ENCODE results near the gene FPR2.
A peak's percentile ranks its signal among the peaks of the same experiment; 100 is the strongest.
"Not testable (repeated sequence)": the region's sequence is repeated elsewhere in the genome, so short reads cannot be mapped to it uniquely, and the experiment has no call there.

Gene FPR2, protein sequence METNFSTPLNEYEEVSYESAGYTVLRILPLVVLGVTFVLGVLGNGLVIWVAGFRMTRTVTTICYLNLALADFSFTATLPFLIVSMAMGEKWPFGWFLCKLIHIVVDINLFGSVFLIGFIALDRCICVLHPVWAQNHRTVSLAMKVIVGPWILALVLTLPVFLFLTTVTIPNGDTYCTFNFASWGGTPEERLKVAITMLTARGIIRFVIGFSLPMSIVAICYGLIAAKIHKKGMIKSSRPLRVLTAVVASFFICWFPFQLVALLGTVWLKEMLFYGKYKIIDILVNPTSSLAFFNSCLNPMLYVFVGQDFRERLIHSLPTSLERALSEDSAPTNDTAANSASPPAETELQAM

DNA sequence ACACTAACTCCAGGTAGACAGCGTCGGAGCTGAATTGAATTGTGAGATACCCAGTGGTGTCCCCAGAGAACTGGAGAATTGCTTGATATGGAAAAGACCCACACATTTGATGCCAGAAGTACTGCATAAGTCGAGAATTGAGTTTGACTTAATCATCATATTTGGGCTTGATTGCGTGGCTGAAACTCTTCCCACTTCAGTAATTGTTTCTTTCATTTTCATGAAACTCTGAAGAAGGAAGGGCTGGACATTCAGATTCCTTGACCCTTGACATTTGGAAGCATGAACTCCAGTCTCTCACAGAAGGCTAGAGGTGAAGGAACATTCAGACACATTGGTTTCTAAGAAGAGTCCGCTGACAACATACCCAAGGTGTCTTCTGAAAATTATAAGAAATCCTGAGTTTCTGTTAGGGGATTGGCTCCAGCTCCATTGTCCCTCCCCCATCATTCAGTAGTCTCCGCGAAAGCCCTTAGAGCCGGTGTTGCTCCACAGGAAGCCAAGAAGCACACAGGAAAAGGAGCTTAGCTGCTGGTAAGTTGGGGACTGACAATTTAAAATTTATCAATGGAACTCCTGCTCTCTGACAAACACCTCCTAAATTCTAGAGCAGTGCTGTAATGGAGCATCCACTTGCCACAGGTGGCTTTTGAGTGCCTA, at the start of gene FPR2:
FPR2 (plus strand) TSS at position 484 of the 660 bp plus-strand sequence. CDS start 7,479 bp downstream, outside the sequence.
- no peak for DNase-seq

DNA sequence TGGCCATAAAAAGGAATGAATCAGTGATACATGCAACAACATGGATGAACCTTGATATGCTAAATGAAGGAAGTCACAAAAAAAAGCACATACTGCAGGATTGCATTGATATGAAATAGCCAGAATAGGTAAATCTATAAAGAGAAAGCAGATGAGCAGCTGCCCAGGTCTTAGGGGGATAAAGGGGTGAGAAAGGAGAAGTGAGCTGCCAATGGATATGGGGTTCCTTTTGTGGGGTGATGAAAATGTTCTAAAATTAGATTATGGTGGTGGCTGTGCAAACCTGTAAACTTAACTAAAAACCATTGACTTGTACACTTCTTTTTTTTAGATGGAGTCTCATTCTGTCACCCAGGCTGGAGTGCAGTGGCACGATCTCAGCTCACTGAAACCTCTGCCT, 49.3 kb upstream of the FPR2 start:
- no peak for DNase-seq

DNA sequence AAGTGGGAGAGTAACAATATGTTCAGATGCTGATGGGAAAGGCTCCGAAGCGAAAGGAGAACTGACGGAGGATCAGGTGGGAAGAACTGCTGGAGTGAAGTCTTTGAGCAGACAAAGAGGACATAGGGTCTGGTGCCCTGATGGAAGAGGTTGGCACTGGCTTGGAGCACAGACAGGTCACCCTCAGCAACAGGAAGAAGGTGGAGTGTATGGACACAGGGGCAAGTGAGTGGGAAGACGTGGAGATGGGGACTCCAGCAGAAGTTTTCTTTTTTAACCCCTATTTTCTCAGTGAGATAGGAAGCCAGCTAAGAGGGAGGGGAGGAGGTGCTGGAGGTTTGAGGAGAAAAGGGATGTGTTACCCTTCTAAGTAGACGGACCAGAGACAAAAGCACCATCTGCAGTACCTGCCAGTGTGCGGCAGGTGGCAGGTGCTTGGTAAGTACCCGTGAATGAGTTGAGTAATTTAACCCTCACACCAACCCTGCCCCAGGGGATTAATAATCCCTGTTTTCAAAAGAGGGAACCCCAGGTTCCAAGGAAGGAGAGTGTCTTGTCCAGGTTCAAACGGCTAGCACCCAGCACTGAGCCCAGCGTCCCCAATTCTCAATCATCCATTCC, 48.4 kb upstream of the FPR2 start:
- DNase-seq, result peak; percentile 57

DNA sequence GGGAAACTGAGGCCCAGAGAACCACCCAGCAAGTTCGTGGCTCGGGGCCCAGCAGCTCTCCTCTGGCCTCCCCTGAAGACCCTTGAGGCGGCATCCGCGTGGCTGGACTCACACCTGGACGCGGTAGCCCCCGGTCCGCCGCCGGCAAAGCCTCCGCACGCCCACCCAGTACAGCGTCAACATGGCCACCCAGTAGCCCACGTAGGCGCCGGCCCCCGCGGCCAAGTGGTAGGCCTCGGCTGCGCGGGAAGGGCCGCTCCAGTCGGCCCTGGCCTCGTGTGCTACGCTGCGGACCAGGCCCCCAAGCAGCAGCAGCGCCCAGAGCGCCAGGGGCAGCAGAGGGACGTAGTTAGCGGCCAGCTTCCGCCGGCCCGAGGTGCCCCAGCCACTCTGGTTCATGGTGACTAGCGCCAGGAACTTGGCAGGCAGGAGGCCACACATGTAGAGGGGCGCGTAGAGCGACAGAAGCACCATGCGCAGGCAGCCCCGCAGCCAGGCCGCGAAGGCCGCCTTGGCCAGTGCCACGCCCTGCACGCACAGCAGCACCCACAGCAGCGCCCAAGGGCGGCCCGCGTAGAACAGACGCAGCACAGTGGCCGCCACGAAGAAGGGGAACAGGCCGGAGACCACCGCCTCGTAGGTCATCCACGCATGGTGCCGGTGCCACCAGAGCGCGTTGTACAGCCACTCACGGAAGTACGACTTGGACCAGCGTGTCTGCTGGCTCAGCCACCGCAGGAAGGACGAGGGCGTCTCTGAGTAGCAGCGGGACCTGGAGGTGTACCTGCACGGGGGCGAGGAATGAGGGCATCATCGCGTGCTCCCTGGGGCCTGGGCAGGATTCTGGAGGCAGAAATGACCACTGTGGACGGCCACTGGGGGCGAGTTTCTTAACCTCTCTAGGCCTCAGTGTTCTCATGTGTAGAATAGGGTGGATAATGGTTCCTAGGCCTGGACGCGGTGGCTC, 47.4 kb upstream of the FPR2 start:
- DNase-seq, result no peak

DNA sequence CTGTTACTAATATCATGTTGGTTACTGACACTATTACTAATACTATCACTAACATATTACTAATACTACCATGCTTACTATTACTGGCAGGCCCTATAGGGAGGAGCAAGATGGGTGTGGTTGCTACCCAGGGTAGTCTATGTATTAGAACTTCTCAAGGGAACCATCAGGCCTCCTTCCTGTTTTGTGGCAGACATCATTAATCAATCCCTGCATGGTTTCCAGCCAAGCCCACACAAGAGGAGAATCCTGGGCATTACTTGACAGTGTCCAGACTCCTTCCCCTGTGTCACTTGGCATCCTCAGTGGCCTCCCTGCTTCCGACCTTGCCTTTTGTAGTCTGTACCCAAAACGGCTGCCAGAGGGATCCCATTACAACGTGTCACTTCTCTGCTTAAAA, 46.1 kb upstream of the FPR2 start:
- DNase-seq, result no peak

DNA sequence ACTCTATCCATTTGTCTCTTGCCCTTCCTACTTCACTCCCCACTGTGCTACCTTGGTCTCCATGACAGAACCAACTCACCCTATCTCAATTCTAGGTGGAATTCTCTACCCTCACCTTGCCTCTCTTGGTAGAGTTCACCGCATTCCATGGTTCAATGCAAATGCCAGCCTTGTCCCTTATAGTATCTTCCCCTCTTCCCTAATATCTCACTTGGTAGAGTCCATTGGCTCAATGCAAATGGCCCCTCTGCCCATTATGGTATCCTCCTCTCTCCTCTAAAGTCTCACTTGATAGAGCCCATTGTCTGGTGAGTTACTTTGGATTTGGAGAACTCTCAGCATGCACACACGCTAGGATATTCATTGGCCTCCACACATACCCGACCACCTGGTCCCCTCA, 45.1 kb upstream of the FPR2 start:
- DNase-seq, result no peak

DNA sequence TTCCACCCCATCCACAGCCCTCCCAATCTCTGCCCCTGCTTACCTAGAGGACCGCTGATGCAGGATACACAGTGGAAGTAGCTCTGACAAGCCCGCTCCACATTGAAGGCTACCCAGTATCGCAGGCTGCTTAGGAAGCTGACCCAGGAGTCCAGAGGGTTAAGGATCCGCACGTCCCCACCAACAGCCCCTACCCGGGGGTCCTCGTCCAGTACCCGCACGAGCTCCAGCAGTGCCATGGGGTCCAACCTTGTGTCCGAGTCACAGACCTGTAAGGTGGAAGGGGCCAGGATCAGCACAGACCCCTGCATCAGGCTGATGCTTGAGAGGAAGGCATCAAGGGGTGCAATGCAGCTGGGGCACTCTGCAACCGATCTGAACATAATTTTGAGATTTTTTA, 44.1 kb upstream of the FPR2 start:
- no peak for DNase-seq

DNA sequence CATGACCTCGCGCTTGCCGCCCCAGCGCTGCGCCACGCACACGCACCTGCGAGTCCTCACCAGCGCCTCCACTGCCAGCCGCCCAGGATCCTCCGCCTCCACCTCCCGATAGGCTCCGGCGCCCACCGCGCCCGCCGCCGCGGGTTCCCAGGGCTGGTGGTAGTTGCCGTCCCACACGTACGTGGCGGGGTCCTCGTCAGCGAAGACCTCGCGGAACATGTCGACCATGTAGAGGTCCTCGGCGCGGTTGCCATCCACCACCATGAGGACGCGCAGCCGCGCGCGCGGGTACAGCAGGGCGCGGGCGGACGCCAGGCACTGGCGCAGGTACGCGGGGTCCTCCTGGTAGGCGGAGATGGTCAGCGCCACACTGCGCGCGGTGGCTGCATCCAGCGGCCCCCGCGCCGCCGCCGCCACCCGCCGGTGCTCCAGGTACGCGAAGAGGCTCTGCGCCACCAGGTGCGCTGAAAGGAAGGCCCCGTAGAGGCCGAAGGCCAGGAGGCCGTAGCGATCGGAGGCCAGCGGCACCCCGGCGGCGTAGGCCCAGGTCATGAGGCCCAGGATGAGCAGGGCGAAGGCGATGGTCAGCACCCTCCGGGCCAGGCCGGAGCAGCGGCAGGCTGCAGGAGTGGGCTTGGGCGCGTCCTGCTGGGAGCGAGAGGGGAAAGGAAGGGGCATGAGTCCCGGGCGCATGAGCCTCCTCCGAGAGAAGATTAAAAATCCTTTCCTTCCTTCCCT, 41.6 kb upstream of the FPR2 start:
- DNase-seq, result no peak

DNA sequence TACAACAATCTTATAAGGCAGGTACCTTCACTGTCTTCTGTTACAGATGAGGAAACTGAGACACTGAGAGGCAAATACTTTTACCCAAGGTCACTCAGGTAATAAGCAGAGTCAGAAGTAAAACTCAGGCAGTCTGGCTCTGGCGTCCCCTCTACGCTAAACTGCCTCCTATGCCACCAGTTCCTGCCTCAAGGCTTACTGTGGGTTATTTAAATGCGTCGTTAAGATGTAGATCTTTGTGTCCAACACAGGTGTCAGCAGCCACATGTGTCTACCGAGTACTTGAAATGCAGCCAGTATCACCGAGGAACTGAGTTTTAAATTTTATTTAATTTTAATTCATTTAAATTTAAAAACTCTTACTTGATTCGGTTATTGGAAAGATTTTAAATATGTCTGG, 39.1 kb upstream of the FPR2 start:
- DNase-seq, result no peak

DNA sequence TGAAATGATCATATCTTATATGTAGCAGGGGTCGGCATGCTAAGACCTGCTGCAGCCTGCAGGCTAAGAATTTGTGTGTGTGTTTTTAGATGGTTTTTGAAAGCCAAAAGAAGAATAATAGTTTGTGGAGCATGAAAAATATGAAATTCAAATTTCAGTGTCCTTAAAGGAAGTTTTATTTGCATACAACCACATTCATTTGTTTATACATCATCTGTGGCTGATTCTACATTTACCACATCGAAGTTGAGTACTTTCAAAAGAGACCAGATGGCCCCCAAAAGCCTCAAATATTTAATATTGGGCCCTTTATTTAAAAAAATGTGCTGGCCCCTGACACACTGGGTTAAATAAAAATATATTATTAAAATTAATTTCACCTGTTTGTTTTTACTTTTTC, 38.5 kb upstream of the FPR2 start:
- no peak for DNase-seq

DNA sequence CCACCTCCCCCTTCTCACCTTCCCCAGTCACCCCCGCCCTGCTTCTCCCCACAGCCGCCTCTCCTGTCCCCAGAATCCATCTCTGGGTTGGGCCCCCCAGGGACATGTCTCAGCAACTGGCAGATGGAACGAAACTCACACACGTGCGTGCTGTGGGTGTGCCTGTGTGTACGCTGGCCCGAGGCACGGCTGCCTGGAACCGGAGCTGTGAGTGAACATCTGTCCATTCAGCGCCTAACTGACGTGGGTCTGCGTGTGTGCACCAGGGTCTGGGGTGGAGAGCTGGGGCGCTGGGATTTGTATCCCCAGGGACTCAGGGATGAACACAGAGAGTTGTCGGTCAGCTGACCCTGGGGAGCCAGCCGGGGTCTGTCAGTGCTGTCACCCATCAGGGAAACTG, 36.4 kb upstream of the FPR2 start:
- no peak for DNase-seq

DNA sequence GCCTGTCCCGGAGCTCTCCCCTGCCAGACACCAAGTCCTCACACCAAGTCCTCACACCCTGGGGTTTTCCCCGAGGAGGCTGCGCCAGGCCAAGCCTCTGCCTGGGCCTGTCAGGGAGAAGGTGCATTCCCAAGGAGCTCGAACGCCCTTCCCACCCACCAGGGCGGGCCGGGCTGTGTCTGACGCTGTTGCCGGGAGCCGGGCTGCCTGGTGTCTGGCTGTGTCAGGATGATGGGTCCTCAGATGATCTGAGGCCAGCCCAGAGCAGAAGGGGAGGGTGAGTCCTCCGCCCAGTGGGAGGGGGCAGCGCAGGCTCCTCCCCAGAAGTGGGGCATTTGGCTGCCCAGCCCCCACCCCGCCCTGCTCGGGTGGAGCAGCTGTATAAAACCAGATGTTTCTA, 34.9 kb upstream of the FPR2 start:
- DNase-seq, result no peak

DNA sequence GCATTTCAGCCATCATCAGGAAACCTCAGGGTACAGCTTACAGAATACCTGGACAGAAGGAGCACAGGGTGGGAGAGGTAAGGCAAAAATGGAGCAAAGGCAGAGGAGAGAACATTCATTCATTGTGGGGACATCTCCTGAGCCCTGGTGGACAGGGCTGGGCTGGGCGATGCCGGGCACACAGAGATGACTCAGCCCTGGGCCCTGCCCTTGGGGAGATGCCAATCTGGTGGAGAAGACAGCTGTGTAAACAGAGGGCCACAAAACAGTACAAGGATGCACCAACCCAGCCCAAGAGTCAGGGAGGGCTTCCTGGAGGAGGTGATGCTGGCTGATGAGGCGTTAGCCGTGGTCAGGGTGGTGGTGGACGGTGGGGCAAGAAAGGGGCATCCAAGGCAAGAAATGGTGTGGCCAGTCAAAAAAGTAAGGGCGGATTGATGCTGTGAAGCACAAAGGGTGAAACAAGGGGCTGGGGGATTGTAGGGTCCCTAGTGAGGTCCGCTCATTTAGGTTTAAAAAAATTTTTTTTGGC, 33.6 kb upstream of the FPR2 start:
- DNase-seq, result no peak

DNA sequence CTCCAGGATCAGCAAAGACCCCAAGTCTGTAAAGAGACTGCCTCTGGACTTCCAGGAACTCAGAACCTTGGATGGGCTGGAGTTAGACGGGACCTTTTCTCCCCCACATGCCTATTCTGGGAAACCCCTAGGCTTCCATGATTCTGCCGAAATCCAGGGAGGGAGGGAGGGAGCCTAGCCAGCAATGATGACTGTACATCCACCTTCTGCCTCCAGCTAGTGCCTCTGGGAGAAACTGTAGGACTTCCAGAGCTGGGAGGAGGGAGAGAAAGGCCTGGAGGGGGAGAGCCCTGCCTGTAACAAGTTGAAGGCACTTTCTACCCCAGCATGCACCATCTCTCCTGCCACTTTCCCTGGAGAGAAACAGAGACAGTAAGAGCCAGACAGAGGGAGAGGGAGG, 31.2 kb upstream of the FPR2 start:
- no peak for DNase-seq

DNA sequence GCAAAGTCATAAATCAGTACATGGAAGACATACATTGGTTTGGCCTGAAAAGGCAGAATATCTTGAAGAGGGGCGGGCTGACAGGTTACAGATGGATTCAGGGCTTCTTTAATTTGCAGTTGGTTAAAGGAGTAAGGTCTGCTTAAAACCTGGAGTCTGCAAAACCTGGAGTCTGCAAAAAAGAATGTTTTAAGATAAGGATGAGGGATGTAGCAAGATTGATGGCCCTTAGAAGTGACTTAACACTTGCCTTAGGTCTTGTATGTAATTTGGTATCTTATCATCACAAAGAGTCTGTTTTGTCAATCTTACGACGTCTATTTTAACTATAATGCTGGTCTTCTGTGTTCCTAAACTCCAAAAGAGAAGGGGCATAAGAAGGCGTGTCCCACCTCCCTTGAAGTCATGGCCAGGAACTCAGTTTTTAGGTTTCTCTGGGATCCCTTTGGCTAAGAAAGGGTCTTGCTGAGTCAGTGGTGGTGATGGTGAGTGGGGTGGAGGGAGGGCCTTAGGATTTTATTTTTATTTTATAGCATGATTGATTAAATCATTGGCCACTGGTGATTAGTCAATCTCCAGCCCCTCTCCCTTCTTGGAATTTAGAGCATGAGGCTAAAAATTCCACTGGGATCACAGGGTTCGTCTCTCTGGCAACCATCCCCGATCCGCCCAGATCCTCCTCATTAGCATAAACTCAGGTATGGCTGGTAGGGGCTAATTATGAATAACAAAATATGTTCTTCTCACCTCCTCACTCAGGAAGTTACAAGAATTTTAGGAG, 27.0 kb upstream of the FPR2 start:
- DNase-seq, result no peak

DNA sequence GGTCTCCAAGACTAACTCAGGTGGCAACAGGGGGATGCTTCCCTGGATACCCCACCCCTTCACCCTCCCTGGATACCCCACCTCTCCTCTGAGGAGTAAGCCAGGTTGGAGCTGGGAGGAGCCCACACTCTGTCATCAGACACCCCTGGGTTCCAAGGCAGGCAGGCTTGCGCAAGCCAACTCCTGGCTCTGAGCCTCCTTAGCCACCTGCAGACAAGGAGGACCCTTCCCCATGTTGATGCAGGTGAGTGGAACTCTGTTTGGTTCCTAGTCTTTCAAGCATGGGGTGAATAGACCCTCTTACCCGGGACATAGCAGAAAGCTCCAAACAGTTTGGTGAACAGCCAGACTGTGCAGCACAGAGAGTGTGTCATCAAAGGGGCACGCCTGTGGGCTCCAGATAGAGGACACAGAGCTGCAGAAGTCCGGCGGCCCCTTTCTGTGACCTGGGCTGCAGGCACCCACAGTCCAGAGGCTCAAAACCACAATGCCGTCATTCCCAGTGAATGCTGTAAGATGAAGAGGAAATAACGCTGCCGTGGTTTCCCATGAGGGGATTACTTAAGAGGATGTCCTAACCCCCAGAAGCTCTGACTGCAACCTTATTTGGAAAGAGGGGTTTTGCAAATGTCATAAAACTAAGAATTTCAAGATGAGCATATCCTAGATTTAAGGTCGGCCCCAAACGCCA, 25.1 kb upstream of the FPR2 start:
- DNase-seq, result no peak

DNA sequence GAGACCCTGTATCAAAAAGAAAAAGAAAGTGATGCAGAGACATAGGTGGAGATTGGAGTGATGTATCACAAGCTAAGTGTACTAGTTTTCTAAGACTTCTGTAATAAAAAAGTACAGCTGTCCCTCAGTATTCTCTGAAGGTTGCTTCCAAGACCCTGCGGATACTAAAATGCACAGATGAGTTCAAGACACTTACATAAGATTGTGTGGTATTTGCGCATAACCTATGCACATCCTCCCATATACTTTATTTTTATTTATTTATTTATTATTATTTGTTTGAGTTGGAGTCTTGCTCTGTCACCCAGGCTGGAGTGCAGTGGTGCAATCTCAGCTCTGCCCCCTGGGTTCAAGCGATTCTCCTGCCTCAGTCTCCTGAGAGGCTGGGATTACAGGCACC, 23.6 kb upstream of the FPR2 start:
- no peak for DNase-seq

DNA sequence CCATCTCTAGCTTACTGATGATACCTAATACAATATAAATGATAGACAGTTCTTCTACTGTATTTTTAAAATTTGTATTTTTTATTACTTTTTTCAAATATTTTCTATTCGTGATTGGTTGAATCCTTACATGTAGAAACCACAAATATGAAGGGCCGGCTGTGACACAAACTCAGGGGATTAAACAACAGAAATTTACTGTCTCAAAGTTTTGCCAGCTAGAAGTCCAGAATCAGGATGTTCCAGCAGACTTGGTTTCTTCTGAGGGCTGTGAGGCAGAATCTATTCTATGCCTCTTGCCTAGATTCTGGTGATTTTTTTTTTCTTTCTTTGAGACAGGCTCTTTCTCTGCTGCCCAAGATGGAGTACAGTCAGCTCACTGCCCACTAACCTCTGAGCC, 23.1 kb upstream of the FPR2 start:
- DNase-seq, result no peak

DNA sequence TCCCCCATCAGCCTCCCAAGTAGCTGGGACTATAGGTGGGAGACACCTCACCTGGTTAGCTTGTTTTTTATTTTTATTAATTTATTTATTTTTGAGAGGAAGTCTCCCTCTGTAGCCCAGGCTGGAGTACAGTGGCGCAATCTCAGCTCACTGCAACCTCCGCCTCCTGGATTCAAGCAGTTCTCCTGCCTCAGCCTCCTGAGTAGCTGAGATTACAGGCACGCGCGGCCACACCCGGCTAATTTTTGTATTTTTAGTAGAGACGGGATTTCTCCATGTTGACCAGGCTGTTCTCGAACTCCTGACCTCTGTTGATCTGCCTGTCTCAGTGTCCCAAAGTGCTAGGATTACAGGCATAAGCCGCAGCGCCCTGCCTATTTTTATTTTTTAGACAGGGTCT, 22.5 kb upstream of the FPR2 start:
- not testable (repeated sequence) for DNase-seq

DNA sequence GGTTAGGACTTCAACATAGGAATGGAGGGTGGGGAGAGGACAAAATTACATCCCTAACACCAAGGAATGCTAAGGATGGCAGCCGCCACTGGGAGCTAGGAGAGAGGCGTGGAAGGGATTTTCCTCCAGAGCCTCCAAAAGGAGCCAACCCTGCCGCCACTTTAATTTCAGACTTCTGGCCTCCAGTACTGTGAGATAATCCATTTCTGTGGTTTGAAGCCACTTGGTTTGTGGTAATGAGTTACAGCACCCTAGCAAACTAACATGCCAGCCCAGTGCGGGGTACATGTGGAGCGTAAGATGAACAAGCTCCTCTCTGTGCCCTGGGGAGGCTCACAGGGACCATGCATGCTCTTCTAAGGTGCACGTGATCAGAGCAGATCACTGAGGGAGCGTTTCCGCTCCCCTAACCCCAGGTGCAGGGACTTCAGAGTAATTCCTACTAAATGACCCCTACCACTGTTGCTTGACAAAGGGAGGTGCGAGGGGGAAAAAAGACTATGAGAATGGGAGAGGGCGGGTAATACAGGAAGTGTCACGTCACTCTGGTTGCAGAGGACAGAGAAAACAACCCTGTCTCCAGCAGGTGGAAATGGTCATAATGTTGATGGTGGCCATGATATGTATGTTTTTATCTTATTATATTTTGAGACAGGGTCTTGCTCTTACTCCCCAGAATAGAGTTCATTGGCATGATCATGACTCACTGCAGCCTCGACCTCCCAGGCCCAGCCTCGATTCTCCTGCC, 21.3 kb upstream of the FPR2 start:
- no peak for DNase-seq

All from NCI-H1436 (cell line).